HG03565 (cell line): ENCODE measurements around the gene NUDCD2.
"Not testable (repeated sequence)": the region's sequence is repeated elsewhere in the genome, so short reads cannot be mapped to it uniquely, and the experiment has no call there.

Experiments used
- ATAC-seq: cut with Tn5 transposase; IDR thresholded peaks from one replicate; pipeline ENCODE4 v1.9.1; 2021; ENCODE audit warnings: mild to moderate bottlenecking, moderate library complexity; ENCODE audit not compliant: unreplicated experiment

The NUDCD2 gene

DNA sequence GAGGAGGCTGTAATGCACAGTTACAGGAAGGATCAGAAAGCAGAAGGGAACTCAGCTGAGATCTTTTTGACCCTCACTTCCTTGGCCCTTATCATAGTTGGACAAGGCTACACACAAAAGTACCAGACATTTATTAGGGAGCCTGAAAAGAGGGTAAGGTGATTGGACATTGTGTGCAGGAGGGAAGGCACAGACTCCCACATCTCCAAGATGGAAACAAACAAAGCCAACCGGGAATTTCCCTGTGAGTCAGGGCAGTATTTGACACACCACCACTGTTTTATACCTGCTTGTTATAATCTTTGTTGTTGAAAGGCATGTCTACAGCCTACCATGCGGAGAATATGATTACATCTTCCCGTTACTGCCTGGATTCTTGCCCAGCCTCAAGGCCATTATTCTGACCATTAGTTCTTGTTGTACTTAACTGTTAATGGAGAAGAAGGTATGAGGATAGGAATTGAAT lies 25.5 kb downstream of the NUDCD2 start:
- no peak for ATAC-seq

DNA sequence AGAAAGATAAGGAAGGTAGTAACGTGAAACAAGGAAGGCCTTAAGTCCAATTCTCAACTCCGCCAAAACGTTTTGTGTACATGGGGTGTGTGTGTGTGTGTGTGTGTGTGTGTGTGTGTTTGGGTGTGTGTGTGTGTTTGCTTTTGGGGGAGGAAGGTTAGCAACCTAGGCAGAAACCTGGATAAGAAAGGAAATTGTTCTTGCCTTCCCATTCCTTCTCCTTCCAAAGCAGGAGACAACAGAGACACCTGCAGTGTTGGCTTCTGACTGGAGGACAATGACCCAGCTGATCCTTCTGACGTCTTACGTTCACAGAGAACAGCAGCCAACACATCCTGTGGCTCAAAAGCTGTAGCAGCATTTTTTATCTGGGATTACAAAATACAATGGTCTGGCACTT lies 26.6 kb downstream of the NUDCD2 start:
- ATAC-seq = no peak

DNA sequence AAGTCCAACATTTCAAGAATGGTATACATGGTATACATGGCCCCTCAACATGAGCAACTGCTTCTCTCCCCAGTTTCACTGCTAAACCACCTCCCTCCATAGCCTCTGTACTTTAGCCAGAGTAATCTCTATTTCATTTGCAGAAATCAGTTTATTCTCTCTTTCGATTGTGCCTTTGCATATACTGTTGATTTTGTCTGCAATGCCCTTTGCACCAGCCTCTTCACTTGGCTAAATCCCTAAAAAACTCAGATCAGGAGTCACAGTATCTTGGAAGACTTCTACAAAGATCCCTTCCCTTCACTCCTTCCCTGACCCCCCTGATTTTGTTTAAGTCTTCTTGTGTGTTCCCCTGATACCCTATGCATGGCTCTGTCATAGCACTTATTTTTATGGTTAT lies 27.4 kb downstream of the NUDCD2 start:
- no peak for ATAC-seq

DNA sequence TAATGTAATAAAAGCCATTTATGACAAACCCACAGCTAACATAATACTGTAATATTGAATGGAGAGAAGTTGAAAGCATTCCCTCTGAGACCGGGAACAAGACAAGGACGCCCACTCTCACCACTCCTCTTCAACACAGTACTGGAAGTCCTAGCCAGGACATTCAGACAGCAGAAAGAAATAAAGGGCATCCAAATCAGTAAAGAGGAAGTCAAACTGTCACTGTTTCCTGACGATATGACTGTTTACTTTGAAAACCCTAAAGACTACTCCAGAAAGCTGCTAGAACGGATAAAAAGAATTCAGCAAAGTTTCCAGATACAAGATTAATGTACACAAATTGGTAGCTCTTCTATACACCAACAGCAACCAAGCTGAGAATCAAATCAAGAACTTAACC lies 33.8 kb downstream of the NUDCD2 start:
- ATAC-seq = not testable (repeated sequence)

DNA sequence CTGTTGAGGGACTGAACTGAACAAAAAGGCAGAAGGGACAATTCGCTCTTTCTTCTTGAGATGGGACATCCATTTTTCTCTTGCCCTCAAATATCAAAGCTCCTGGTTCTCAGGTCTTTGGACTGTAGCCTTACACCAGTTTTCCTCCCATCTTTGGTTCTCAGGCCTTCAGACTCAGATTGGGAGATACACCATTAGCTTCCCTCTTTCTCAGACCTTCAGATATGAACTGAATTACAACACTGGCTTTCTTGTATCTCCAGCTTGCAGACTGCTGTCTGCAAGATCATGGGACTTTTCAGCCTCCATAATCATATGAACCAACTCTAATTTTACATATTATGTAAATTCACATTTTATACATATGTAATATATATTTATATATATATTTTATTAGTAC lies 35.1 kb downstream of the NUDCD2 start:
- no peak for ATAC-seq

DNA sequence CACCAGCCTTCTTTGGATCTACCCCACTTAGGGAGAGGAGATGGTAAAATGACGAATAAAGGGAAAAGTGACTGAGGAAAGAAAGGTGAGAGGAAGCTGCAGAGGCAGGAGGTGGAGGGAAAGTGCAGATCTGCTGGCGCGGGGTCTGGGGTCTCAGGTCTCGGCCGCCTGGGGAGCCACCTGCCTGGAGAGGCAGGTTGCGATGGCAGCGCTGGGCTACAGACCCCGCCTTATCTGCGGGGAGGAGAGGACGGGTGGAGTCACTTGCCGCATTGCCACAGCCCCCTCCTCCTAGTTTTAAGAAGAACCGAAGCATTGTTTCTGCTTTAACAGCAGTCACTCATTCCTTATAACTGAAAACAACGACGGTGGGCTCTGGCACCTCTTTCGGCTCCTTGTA lies 44.2 kb downstream of the NUDCD2 start:
- ATAC-seq = not testable (repeated sequence)

DNA sequence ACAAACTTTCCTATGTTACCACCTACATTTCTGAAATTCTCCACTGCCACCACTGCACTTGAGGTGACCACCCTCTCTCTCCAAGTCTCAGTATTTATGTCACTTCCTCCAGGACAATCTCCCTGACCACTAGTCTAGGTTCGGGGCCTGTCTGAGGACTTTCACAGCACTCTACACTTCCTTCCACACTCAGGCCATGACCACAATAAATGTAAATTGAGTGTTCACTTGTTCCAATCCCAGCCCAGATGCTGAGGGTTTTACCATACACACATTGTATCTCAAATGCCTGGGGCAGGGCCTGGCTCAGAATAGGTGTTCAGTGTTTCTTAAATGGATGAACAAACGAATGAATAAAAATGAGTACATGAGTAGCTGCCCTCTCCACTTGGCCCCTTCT lies 49.4 kb downstream of the NUDCD2 start:
- no peak for ATAC-seq

DNA sequence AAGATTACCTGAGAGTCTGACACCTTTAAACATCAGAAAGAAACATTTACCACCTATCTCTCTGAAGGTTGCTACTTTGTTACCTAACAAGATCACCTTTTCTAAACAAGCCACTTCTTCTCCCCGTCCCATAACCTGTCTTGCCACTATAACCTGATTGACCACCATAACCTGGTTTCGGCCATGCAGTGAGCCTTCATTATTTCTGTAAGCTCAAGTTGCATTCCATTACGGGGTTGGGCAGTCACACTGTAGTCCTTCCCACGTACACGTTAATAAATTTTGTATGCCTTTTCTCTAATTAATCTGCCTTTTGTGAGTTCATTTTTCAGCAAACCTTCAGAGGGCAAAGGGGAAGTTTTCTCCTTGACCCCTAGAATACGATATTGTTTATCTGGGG lies 50.5 kb downstream of the NUDCD2 start:
- no peak for ATAC-seq

DNA sequence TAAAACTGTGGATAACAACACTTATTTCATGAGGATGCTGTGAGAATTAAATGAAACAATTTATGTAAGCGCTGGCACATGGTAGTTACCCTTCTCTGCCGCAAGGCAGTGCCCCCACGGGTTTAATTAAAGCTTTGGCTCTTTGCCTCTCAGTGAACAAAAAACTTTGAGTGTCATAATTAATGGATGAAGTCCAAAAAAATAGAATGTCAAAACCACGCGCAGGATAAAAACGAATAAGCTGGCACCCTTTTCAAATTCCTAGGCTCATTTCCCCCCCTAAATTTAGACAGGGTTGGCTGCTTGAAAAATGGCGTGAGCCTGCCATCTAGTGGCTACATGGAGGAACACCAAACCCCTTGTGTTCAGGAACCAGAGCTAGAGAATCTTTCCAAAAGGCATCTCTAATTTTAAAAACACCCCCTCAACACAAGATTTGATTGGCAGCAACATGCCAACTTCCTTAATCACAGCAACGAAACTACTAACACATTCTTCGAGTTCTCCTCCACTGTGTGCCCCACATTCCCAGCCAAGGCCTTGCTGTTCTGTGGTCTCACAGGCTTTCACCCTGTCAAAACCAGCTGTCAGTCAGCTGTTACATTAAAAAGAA lies 51.5 kb downstream of the NUDCD2 start:
- peak; percentile 49 for ATAC-seq

DNA sequence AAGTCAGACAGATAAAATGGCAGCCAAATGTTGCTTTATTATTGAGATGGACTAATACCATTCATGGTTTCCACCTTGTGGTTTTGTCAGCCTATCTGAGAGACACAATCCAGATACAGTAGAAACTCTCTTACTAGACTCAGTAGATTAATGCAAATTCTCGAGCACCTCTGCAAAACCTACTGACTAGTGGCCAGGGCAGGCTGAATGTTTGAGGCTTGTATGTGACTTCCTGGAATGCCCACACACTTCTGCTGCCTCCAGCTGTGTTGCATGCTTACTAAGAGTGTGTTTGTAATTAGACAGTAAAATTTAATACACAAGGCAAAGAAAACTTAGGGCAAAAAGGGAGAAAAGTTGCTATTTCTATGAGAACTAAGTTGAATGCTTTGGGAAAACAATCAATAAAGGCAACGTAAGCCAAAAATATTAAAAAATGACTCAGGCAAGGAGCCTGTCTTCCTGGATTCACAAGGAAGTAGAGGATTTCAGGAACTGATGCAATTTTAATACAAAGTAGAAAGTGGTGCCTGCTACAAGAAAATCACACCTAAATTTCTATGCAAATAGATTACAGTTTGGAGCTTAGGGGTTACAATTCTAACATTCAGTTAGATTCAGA lies 52.8 kb downstream of the NUDCD2 start:
- peak; percentile 90 for ATAC-seq

DNA sequence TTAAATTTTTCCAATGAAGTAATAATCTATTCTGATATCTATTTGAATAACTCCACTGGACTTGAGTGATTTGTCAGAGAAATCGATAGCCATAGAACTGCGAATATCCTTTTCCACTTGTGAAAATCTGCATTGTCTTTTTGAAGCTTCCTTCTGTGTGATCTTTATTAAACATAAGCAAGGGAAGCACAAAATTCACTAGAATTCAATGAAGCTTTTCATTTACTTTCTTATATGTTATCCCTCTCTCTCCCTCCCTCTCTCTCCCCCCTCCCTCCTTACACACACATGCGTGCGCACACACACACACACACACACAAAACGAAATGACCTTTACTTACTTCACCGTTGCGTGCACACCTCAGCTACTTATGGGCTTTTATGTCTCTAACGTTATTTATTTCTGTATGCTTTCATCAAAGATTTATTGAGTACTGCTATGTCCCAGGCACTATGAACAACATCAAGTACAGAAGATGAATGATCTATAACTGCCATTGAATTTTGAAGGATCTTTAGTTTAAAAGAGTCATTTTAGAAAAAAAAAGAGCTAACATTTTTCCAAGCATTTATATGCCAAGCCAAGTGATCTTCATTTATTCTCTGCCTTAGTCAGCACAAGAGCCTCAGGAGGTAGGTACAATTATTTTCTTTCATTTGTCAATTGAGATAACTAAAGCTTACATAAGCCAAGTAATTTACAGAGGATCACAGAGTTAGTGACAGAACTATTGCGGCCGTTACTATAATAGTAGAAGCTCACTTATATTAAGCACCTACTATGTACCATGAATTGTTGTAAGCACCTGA lies 55.3 kb downstream of the NUDCD2 start:
- ATAC-seq = no peak

DNA sequence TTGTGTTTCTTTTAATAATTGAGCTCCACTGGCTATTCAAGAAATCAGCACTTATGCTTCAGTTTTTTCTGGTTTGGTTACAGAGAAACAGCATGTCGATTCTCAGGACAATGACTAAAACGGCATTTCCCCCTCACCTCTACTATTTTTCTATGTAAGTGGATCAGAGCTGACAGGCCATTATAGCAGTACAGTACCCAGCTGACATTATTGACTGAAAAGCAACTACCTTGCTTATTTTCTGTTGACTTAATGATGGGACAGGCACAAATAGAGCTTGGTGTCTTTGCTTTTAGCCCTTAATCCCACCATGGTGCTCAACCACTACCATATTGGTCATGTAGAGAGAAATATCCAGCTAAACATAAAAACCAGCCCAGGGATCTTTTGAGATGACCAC lies 57.9 kb downstream of the NUDCD2 start:
- no peak for ATAC-seq

DNA sequence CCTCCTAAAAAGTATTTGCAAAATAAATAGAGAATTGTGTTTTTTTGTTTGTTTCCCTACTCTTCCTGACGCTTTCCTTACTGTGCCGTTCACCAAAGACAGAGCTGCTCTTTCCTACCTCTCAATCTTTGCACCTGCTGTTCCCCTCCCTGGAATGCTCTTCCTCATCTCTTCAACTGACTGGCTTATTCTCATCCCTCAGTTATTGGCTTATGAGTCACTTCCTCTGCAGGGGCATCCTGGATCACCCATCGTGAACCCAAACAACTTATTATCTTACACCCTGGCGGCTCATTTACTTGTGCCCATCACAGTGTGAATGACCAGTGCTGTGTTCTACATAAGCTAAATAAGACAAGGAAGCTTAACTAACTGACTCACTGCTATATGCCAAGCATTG lies 58.6 kb downstream of the NUDCD2 start:
- ATAC-seq = no peak

DNA sequence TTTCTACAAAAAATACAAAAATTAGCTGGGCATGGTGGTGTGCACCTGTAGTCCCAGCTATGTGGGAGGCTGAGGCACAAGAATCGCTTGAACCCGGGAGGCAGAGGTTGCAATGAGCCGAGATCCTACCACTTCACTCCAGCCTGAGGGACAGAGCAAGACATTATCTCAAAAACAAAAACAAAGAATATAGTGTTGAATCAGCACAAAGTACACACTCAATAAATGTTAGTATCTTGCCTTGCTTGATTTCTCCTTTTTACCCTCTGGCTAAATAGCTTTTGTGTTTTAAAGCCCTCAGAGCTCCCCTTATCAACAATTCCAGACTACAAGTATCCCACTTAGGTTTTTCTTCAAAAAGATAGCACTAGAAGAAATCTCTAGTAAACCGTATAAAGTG lies 60.0 kb downstream of the NUDCD2 start:
- no peak for ATAC-seq

DNA sequence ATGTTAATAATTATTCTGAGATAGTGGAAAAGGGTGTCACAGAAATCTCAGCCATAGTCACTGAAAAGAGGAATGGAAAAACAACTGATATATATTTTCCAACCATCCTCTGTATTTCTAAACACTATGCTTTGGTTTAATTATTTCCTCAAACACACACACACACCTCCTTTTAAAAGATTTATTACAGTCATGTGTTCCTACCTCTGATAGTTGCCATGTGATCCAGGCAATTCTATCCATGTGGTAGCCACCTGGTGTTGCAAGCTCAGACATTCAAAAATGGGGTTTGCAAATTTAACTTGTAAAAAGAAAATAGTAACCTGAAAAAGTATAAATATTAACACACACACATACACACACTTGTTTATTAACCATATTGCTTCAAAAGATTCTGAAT lies 62.5 kb downstream of the NUDCD2 start:
- ATAC-seq = no peak

DNA sequence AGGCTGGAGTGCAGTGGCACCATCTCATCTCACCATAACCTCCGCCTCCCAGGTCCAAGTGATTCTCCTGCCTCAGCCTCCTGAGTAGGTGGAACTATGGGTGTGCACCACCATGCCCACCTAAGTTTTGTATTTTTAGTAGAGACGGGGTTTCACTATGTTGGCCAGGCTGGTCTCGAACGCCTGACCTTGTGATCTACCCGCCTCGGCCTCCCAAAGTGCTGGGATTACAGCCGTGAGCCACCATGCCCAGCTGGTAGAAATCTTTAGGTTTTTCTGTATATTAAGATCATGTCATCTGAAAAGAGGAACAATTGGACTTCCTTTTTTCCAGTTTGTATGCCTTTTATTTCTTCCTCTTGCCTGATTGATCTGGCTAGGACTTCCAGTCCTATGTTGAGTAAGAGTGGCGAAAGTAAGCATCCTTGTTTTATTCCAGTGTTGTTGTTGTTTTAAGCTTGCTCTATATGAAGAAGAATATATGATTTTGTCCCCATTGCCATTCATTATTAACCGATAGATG lies 63.0 kb downstream of the NUDCD2 start:
- not testable (repeated sequence) for ATAC-seq
